ENCODE data around the gene TBC1D2.

The TBC1D2 gene

GRCh38 chr9:98263080-98263479, 7.6 kb upstream of the TBC1D2 start:
- DNase-seq (ENCODE audit: low read depth) = no peak
- TF ChIP-seq CTCF (IDR thresholded peaks at IDR 0.05; ENCODE audit: insufficient read depth, low read depth, low read length, missing control alignments) = no peak
- no peak overlapping the region for H3K4me3 ChIP-seq (ENCODE audit: low read length)

- TF ChIP-seq CTCF (IDR thresholded peaks at IDR 0.05; ENCODE audit: insufficient read depth, low read depth, low read length, missing control alignments) = no peak
- H3K4me3 ChIP-seq (ENCODE audit: low read length) = no peak overlapping the region
- DNase-seq (ENCODE audit: low read depth) = no peak
These were observed 6.6 kb upstream of the TBC1D2 start for GRCh38 chr9:98262056-98262455.

- no peak overlapping the region for H3K4me3 ChIP-seq (ENCODE audit: low read length)
- DNase-seq (ENCODE audit: low read depth) = no peak
- TF ChIP-seq CTCF (IDR thresholded peaks at IDR 0.05; ENCODE audit: insufficient read depth, low read depth, low read length, missing control alignments) = no peak
These were observed 5.2 kb upstream of the TBC1D2 start for GRCh38 chr9:98260635-98261034.

- no peak for TF ChIP-seq CTCF (IDR thresholded peaks at IDR 0.05; ENCODE audit: insufficient read depth, low read depth, low read length, missing control alignments)
- no peak overlapping the region for H3K4me3 ChIP-seq (ENCODE audit: low read length)
- no peak for DNase-seq (ENCODE audit: low read depth)
These were observed 4.3 kb upstream of the TBC1D2 start for GRCh38 chr9:98259791-98260190.

GRCh38 chr9:98256756-98257155, 1.3 kb upstream of the TBC1D2 start:
- TF ChIP-seq CTCF (IDR thresholded peaks at IDR 0.05; ENCODE audit: insufficient read depth, low read depth, low read length, missing control alignments) = no peak

GRCh38 chr9:98255061-98255577, 330 bp downstream of the TBC1D2 start:
- H3K4me3 ChIP-seq (ENCODE audit: low read length) = peak overlapping the region; percentile 97
- DNase-seq (ENCODE audit: low read depth) = peak; percentile 61
- TF ChIP-seq CTCF (IDR thresholded peaks at IDR 0.05; ENCODE audit: insufficient read depth, low read depth, low read length, missing control alignments) = no peak

More at GRCh38 chr9:98256756-98257155, 1.3 kb upstream of the TBC1D2 start:
- no peak for DNase-seq (ENCODE audit: low read depth)
- peak overlapping the region; percentile 97 for H3K4me3 ChIP-seq (ENCODE audit: low read length)

All from epithelial cell of esophagus (primary cell).